NCI-H345 treated with DMSO at 0.1 percent for 48 hours (cell line): Measurements from ENCODE around the gene BCL7B.
"Not testable (repeated sequence)": the region's sequence is repeated elsewhere in the genome, so short reads cannot be mapped to it uniquely, and the experiment has no call there.

Experiments
- DNase-seq: peaks from one replicate; lab custom pipeline; 2025; ENCODE audit not compliant: unreplicated experiment; lab: John Stamatoyannopoulos, UW

Gene BCL7B

DNA sequence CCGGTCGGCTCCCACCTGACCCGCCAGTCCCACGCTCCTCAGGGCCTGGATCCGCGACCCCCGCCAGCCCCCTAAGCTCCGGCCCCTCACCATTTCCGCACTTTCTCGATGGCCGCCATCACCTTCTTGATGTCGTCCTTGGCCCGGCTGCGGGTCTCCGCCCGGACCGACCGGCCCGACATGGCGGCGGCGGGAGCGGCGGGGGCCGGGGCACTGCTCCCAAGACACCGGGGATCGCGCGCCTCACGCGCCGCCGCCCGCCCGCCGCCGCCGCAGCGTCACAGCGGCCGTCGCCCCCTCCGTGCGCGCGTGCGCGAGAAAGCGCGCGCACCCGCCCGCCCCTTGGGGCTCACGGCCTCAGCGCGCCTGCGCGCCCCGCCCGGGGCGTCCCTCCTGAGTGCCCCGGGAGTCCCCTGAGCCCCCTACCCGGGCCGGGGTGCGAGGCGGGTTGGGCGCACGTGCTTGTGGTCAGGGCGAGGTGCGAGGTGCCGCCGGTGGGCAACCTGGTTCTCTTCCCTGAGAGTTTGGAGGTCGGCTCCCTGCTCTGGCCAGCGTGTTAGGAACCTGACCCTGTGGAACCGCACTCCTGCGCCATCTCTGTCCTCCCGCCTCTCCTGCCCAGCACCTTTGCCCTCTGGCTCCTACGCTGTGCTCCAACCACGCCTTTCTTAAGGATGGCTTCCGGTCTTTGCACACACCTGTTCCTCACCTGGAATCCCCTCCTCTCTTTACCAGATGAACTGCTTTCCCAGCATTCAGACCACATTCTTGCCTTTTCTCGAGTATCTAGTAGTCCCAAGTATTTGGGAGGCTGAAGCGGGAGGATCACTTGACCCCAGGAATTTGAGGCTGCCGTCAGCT, at the start of gene BCL7B:
TSS of gene BCL7B (minus strand) at position 294 of the 861 bp plus-strand sequence. CDS start at position 182, 112 bp downstream.
- peak; percentile 40 for DNase-seq

DNA sequence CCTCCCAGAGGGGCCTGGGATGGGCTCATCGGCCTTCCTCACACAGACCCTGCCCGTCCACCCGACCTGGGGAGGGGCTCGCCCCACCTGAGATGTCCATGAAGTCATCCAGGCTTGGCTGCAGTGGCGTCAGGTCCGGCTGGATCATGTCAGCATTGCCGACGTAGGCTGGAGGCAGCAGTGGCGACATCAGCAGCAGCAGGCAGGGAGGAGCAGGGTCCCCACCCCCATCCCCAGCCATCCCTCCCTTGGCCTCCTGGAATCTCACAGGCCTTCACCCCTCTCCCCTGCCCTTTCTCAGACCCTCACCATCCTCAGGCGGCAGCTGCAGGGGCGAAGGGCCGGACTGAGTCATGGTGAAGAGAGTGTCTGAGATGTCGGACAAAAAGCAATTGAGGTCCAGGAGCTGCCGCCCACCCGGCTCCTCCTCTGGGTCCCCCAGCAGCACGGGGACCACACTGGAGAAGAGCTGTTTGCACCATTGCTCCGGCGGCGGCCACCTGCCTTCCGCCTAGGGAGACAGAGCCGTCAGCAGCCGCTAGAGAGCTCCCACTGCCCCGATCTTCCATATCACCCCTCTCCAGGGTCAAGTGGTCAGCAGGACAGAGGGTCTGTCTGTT, 48.2 kb upstream of the BCL7B start:
- no peak for DNase-seq

DNA sequence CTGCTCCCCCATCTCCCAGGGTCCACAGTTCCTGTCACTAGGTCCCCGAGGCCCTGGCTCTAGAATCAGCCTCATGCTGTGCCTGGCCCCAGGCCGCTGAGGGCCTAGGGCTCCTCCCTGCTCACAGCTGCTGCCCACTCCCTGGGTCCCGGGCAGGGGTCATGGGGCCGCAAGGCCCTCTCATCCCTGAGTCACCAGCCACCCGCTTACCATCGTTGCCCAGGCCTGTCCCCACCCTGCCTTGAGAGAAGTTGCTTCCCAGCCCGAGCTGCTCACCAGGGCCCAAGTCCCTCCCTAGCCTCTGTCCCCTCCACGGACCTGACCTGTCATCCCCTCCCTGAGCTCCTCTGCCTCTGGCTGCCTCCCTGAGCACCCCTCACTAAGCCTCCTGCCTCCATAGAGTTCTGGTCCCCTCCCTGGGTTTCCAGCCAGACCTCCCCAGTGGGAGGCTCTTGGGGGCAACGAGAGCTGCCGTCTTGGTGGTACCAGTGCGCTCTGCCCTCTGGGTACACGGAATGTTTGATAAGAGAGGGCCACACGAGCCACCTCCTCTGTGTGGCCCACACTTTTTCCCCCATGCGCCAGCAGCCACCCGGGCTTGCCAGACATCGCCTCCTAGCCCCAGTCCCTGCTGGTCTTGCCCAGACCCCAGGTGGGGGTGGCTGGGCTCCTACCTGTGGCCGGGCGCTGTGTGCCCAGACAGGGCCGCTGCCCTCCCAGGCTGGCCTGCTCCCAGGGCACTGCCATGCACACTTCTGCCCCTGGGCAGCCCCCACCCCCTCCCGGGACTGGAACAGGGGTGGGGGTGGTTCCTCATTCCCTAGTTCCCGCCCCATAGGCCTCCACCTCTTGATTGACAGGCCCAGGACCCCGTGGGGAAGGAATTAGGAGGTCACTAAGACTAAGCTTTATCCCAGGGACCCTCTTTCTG, 45.5 kb upstream of the BCL7B start:
- DNase-seq = no peak

DNA sequence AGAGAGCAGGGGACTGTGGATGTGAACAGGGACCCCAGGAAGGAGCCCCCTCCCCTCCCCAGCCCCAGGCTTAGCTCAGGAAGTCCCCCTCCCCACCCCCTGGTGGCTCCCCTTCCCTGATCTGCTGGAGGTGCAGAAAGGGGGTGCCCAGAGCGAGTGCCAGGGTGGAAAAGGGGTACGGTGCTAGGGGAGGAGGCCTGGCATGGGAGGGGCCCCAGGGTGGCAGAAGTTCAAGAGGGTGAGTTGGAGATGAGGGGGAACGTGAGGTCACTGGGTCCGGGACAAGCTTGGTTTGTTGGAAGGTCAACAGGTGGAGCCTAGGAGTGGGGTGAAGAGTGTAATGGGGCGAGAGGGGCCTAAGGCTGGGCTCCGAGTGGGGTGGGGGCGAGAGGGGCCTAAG, 42.4 kb upstream of the BCL7B start:
- DNase-seq = no peak

DNA sequence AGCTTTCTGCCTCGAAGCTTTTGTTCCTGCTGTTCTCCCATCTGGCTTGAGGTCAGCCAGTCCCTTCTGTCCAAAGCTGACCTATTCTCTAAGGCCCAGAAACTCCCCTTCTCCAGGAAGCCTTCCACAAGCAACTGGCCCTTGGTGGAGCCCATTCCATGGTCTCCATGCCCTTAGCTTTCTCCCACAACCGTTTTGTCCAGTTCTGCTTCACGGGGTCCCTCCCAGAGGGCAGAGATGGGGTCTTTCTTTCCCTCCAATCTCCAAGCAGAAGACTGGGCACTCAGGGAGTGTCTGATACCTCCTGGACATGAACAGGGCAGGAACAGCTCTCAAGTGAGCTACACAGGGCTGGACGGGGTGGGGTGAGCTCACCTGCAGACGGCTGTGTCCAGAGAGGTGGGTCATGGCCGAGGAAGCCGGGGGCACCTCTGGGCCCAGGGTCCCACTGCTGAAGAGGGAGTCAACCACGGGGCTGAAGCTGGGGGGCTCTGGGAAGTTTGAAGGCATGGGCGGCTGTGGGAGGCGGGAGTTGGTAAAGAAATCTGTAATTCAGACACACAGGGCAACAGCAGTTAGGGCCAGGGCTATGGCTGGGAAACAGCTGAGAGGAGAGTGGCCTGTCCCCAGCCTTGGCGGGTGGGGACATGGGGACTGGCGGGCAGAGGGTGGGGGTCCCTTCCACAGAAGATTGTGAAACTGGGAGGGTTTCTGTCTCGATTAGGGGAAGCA, 41.8 kb upstream of the BCL7B start:
- no peak for DNase-seq

DNA sequence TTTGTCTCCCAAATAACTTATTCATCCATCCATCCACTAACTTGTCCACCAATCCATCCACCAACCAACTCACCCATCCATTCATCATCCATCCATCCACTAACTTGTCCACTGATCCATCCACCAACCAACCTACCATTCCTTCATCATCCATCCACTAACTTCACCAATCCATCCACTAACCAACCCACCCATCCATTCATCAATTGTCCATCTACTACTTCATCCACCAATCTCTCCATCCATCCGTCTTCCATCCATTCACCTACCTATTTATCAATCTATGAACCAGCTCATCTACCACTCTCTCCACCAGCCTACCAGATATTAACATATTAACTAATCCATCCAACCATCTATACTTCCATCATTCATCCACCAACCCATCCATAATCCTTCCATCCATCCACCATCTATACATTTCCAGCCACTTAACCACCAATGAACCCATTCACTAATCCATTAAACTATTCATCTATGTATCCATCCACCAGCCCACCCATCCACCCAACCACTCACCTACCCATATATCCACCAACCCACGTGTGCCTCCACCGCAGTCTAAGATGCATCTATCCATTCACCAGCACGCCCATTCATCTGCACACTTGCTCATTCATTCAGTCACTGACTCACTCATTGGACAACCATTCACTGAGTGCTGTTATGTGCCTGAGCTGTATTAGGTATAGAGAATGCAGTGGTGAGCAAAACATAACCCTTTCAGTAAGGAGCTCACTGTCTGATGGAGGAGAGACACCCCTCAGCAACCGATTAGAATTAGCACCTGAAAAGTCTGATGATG, 40.7 kb upstream of the BCL7B start:
- DNase-seq = no peak

DNA sequence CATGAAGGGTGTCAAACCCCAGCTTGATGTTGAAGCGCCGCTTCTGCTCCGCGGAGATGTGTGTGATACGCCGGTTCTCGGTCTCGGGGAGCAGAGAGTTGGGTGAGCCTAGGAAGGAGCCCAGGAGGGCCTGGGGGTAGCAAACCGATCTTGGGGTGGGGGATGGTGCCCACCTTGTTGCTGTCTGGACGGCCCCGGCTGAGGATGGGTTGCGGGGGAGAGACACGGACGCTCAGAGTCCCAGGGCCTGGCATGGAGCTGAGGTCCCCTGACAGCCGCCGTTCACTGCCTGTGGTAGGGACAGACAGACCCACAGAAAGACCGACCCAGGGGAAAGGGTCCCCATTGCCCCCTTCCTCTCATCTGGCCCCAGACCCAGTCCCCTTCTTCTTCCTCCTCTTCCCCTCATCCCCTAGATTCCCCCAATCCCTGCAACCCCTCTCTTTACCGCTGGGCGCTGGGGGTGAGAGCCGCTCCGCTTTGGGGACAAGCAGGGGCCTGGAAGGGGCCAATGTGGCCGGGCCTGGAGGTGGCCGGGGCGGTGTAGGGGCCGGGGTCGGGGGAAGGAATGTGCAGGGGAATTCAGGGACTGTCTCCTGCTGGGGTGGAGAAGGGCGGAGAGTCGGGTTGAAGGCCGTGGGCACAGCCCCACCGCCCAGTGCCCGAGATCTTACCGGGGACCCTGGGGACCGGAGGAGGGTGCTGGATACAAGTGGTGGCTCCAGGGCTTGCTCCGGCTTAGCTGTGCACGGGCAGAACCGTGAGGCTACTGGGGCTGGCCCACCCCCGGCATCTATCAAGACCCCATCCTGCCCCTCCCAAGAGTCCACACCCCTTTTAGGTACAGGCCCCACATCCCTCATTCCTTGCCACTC, 38.9 kb upstream of the BCL7B start:
- no peak for DNase-seq

DNA sequence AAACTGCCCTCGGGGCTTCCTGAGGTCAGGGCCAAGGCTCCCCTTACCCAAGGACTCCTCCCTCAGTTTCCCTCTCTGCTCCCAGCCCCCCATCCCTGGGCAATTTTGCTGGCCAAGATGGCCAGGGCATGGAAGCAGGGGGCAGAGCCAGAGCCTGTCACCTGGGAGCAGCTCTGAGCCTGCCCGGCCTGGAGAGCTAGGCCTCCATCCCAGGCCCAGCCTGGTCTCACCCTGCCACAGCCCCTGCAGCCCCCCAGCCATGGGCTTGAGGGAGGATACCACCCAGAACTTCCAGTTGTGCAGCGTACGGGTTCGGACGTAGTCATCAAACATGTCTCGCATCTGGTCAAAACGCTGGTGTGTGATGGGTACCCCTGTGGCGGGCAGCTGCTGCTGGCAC, 37.9 kb upstream of the BCL7B start:
- no peak for DNase-seq

DNA sequence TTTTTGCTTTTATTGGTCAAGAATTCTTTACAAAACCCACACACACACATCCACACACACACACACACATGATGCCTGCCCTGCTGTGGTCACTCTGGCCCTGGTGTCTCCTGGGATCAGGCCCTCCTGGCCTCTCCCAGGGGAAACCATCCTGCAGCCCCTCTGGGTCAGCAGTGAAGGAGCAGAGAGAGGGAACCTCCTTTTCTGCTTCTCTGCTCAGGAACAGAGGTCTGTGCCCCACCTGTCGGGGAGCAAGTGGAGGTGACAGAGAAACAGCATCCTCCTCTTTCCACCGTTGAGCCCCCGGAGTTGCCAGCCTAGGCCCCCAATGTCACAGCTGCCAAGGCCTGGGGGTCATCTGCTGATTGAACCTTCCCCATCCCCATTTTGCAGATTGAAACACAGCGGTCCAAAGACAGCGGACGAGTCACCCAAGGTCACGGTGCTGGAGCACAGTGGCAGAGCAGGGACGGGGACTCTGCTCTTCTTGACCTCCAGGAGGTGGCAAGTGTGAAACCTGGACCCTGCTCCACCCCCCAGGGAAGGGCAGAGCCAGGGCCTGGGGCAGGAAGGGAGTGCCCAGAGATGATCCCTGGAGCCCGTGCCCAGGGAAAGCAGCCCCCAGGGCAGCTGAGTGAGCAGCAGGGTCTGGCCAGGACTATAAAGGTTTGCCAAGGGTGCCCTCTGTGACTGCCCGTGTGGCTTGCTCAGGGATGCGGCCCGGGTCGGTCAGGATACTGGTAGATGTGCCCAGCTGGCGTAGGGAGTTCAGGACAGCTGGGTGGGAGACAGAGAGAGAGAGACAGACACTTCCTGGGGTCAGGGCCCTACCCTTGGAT, 35.9 kb upstream of the BCL7B start:
- no peak for DNase-seq

DNA sequence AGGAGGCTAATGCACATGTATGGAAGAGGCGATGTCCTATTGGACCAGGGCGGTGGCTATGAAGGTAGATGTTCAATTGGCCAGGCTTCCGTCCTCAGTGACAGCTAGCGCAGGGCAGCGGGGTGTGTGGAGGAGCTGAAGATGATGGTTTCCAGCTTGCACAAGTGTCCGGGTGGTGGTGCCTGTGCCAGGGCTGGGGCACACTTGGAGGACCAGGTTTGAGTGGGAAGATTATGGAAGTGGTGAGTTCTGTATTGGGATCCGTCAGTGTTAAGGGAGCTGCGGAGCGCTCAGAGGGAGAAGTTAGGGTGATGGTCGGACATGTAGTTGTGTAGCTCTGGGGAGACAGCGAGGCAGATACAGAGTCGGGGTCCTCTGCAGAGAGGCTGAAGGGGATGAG, 29.4 kb upstream of the BCL7B start:
- no peak for DNase-seq

DNA sequence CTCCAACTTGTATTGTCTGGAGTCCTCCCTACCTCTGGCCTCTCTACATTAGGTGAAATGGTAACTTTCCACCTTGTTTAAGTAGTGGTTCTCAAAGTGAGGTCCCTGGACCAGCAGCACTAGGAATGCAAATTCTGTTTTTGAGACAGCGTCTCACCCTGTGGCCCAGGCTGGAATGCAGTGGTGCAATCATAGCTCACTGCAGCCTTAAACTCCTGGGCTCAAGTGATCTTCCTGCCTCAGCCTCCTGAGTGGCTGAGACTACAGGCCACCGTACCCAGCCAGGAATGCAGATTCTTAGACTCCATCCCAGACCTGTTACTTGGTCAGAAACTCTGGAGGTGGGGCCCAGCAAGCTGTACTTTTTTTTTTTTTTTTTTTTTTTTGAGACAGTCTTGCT, 27.7 kb upstream of the BCL7B start:
- no peak for DNase-seq

DNA sequence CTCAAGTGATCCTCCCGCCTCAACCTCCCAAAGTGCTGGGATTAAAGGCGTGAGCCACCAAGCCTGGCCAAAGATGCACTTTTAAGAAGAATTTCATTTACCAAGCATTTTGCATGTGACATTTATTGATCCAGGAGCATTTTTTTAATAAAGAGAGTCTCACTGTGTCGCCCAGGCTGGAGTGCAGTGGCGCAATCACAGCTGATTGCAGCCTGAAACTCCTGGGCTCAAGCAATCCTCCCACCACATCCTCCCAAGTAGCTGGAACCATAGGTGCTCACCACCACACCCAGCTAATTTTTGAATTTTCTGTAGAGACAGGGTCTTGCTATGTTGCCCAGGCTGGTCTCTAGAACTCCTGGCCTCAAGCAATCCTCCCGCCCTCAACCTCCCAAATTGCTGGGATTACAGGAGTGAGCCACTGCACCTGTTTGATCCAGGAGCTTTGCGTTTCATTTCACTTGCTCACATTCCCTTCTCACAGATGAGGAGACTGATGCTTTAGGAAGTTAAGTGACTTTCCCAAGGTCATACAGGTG, 25.2 kb upstream of the BCL7B start:
- DNase-seq = no peak

DNA sequence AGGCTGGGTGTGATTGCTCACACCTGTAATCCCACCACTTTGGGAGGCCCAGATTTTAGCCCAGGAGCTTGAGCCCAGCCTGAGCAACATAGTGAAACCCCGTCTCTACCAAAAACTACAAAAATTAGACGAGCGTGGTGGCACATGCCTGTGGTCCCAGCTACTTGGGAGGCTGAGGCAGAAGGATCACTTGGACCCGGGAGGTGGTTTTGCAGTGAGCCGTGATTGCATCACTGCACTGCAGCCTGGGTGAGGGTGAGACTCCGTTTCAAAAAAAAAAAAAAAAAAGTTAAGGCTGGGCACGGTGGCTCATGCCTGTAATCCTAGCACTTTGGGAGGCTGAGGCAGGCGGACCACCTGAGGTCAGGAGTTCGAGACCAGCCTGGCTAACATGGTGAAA, 23.5 kb upstream of the BCL7B start:
- not testable (repeated sequence) for DNase-seq

DNA sequence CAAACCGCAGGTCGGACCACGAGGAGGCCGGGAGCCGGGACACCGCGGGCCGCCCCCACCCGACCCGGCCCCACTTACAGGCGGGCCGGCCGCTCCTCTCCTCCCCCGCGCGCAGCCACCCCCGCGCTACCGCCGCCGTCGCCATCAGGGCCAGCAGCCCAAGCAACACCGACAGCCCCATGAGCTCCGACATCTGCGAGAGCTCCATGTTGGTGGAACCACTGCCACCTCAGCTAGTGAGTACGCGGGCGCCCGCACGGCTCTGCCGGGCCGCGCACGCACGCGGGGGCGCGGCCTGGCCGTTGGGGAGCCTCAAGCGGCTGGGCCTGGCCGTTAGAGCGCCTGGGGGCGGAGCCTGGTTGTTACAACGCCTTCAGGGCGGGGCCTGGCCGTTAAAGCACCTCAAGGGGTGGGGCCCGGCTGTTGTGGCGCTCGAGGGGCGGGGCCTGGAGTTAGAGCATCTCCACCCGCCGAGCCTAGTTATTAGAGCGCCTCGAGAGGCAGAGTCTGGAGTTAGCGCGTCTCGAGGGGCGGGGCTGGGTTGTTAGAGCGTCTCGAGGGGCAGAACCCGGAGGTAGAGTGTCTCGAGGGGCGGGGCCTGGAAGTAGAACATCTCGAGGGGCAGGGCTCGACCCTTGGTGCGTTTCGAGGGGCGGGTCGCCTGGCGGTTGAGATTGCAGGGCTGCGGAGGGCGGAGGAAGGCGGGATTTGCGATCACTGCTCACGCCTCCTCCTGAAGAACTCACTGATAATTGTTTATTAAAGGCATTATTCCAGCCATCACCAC, 21.0 kb upstream of the BCL7B start, which contains the start of gene TBL2:
TSS of gene TBL2 (minus strand) at position 238 of the 787 bp plus-strand sequence. CDS start at position 208, 30 bp downstream.
- DNase-seq = peak; percentile 99

DNA sequence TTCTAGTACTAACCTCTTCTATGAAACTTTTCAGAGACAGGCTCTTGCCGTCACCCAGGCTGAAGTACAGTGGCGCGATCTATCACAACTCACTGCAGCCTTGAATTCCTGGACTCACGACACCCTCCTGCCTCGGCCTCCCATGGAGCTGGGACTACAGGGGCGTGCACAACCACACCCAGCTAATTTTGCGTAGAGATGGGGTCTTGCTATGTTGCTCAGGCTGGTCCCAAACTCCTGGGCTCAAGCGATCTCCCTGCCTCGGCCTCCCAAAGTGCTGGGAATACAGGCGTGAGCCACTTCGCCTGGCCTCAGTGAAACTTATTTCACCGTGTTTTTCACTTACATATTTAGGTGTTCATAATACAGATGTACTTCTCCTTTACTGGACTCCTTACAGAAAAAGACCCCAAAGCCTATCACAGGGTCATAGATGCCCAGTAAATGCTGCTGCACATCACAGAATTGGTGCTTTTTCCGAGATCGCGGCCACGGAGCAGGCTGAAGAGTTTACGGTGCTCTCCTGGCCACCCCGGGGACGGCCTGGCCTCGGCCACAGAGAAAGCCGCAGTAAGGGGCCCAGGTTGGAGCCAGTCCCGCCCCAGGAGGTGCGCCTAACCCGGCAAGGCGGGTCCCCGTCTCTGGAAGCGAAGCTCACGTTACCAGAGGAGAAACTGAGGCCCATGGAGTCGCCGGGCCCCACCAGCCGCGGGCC, 20.3 kb upstream of the BCL7B start:
- no peak for DNase-seq

DNA sequence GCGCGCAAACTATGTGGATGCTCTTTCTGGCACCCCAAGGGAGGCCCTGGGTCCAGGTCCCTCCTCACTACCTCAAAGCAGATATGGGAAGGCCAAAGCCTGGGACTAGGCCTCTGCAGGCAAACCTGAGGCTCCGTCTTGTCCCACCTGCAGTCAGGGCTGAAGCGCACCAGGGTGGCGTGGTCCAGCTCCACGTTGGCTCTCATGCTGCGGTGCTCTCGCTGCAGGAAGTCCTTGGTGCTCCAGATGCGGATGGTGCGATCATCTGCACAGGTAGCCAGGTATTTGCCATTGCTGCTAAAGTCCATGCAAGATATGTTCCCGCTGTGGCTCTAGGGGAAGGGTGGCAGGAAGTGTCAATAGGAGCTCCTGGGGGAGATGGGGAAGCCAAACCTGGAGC, 16.3 kb upstream of the BCL7B start:
- DNase-seq = no peak
